Erythroblast (primary cell): ENCODE measurements around the gene WIPF3.
A peak's percentile ranks its signal among the peaks of the same experiment; 100 is the strongest.

ENCODE experiments used
- DNase-seq, 2 experiments: peaks; one replicate each; lab custom pipeline; 2025; lab: John Stamatoyannopoulos, UW
- GATA1 ChIP-seq: IDR thresholded peaks from 2 replicates; pipeline ENCODE4 v1.6.1; 2011; ENCODE audit warnings: low read depth, mild to moderate bottlenecking, control low read depth, low read length, moderate library complexity
- POLR2A ChIP-seq: IDR thresholded peaks from 2 replicates; pipeline ENCODE4 v1.6.1; 2011; ENCODE audit warnings: mild to moderate bottlenecking, low read length

Gene WIPF3

GRCh38 chr7:29915481-29916215 is 109.3 kb downstream of the WIPF3 start:
- no peak for DNase-seq
- no peak for TF ChIP-seq GATA1
- TF ChIP-seq POLR2A, result no peak

DNA sequence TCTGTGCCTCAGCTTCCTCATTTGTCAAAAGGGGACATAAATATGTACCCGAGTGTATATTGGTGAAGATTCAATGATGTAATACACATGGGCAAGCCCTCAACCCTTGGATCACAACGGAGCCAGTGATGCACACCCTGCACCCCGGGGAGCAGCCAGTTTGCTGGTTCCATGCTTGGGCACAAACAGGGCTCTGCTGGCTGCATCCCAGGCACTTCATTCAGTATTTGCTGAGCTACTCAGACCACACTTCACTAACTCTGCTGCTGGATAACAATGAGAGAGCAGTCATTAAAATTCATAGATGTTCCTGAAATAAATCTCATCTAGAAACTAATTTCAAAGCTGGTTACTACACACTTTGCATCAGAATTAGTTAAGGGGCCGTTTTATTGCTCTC is 111.3 kb downstream of the WIPF3 start:
- no peak for DNase-seq
- TF ChIP-seq POLR2A (no peak), GATA1 (no peak)

DNA sequence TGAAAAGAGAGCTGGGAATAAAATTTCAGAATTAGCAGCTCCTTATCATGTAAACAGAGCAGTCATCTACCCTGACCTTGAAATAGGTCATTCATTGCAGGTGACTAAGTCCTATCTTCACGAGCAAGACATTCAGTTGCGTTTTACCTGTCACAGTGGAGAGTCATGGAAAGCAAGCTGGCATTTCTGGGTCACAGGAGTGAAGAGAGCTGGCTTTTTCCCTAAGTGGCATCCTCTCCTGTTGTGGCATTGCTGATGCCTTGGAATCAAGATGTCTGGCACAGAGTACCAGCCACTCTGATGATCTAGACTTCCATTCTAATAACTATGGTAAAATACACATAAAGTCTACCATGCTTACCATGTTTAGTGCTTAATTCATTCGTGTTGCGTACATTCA is 112.5 kb downstream of the WIPF3 start:
- no peak for DNase-seq
- TF ChIP-seq GATA1, result no peak
- TF ChIP-seq POLR2A, result no peak

DNA sequence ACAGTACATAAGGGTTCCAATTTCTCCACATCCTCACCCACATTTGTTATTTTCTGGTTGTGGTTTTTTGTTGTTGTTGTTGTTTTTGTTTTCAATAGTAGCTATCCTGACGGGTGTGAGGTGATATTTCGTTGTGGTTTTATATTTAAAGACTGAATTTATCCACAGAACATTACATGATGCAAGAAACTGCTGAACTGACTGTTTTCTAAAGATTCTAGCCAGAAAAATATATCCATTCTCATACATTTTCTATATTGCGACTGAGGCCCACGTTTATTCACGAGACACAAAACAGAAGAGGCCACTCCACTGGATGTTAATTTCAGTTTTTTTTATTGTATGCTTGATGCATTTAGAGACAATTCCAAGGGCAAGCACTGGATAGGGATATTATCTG is 113.5 kb downstream of the WIPF3 start:
- no peak for TF ChIP-seq GATA1
- TF ChIP-seq POLR2A, result no peak

DNA sequence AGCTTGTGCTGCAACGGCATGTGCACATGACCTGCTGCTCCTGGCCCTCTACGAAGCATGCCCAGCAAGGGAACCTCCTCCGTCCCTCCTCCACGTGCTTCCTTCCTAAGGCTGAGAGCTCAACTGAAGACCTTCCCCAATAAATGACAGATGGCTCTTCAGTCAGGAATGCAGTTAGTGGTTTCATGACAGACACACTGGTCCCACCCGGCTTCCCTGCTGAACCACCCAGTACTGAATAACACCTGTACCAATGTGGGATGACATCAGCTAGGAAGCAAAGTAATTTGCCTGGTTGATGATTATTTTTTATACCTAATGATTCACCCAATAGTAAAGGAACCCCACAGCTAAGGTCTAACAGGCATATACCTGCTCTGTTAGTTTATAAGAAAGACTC is 114.2 kb downstream of the WIPF3 start:
- no peak for TF ChIP-seq POLR2A
- TF ChIP-seq GATA1, result no peak
- no peak for DNase-seq

More for the DNA sequence above, 113.5 kb downstream of the WIPF3 start:
- DNase-seq, result no peak

DNA sequence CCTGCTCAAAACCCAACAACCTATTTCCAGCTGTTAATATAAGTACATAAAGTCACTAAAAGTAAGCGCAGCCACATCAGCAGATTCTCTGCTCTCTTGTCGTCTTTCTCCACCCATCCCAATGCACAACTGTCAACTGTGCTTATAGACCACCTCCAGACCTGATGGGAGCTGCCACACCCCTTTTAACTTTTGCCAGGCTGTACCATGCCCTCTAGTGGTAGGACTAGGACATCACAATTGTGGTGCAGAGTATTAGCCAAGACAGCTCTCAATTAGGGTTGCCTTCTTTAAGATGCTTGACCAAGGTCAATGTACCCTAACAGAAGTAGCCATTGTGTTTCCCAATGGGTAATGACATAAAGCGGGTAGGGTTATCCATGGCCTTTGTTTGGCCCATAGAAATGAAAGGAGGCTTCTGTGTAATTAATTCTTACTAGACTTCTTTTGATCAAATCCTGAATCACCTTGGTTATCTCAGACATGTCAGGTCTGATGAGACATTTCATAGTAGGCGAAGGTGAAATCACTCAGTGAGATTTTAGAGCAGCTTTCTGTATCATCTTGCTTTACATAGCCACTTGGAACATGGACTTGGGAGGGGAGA is 115.2 kb downstream of the WIPF3 start:
- DNase-seq, result peak; percentile 67 to 80
- TF ChIP-seq GATA1 (no peak), POLR2A (no peak)

GRCh38 chr7:29922921-29923700 is 116.8 kb downstream of the WIPF3 start:
- TF ChIP-seq GATA1 (no peak), POLR2A (no peak)
- no peak for DNase-seq

GRCh38 chr7:29924006-29924405 is 117.7 kb downstream of the WIPF3 start:
- TF ChIP-seq POLR2A (no peak), GATA1 (no peak)
- no peak for DNase-seq

DNA sequence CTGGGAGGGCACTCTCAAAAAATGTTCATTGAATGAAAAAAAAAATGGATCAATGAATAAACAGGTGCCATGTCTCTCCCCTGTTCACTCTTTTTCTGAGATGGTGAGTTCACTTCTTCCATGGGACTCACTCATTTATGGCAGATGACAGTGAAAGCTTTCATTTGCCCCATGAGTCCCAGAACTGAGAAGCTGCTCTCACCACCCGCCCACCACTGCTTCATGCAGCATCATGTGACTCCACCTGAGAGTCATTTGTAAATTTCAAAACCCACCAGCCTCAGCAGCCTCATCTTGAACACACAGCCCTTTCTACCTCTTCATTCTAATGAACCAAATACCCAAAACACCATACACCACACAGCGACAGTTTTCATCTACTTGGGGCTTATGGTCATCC is 118.4 kb downstream of the WIPF3 start:
- no peak for DNase-seq
- TF ChIP-seq GATA1 (no peak), POLR2A (no peak)

GRCh38 chr7:29926216-29926615 is 119.9 kb downstream of the WIPF3 start:
- DNase-seq, result no peak
- TF ChIP-seq POLR2A, result no peak
- TF ChIP-seq GATA1, result no peak

- DNase-seq, result no peak
- TF ChIP-seq GATA1, result no peak
- TF ChIP-seq POLR2A, result no peak
Measured at GRCh38 chr7:29926741-29927140, 120.4 kb downstream of the WIPF3 start.

GRCh38 chr7:29929018-29929807 is 122.9 kb downstream of the WIPF3 start:
- no peak for TF ChIP-seq GATA1
- TF ChIP-seq POLR2A, result no peak
- DNase-seq, result no peak

GRCh38 chr7:29935111-29935510 is 128.8 kb downstream of the WIPF3 start:
- no peak for DNase-seq
- TF ChIP-seq POLR2A (no peak), GATA1 (no peak)

- TF ChIP-seq GATA1, result no peak
- no peak for TF ChIP-seq POLR2A
- no peak for DNase-seq
Measured at GRCh38 chr7:29937132-29937531, 130.8 kb downstream of the WIPF3 start.
